Osteoblast (primary cell): ENCODE results near the gene PML. TPM values are rescaled to one million over a fixed set of nuclear protein-coding genes. Genes with fewer than 3 reads are reported as not detected.

ENCODE experiments used
- DNase-seq: peaks from one replicate; pipeline ENCODE4 v3.0.0; 2011; ENCODE audit warnings: low spot score, mixed read lengths; ENCODE audit not compliant: insufficient read length; ENCODE audit errors: missing footprints
- H2AFZ ChIP-seq: 2 replicates; pipeline ENCODE4 v1.6.0; 2011; ENCODE audit warnings: mild to moderate bottlenecking, low read length
- H3K27ac ChIP-seq: 2 replicates; pipeline ENCODE4 v1.5.1; 2011; ENCODE audit warnings: mild to moderate bottlenecking, low read depth, low read length, moderate library complexity
- H3K27me3 ChIP-seq: 2 replicates; pipeline ENCODE4 v1.6.0; 2012; ENCODE audit warnings: mild to moderate bottlenecking, control low read depth, inconsistent platforms, low read length, moderate library complexity; ENCODE audit not compliant: insufficient read depth
- H3K36me3 ChIP-seq: 2 replicates; pipeline ENCODE4 v1.5.1; 2011; ENCODE audit warnings: mild to moderate bottlenecking, low read length, control low read depth, moderate library complexity; ENCODE audit not compliant: insufficient read depth
- H3K4me1 ChIP-seq: 2 replicates; pipeline ENCODE4 v1.5.1; 2011; ENCODE audit warnings: mild to moderate bottlenecking, low read length, control low read depth, moderate library complexity; ENCODE audit not compliant: insufficient read depth
- H3K4me2 ChIP-seq: 2 replicates; pipeline ENCODE4 v1.6.0; 2011; ENCODE audit warnings: mild to moderate bottlenecking, low read length; ENCODE audit not compliant: insufficient read depth
- H3K4me3 ChIP-seq: fragments of 200-600 bp; sonication (generic); 3 replicates; pipeline ENCODE4 v1.5.1; 2012; ENCODE audit warnings: mild to moderate bottlenecking, low read length, inconsistent platforms; ENCODE audit not compliant: insufficient read depth
- H3K79me2 ChIP-seq: 2 replicates; pipeline ENCODE4 v1.6.0; 2012; ENCODE audit warnings: mild to moderate bottlenecking, low read length, control low read depth, inconsistent platforms; ENCODE audit not compliant: insufficient read depth
- H3K9me3 ChIP-seq: 2 replicates; pipeline ENCODE4 v1.5.1; 2011; ENCODE audit warnings: low read depth, low read length, control low read depth
- H4K20me1 ChIP-seq: 2 replicates; pipeline ENCODE4 v1.6.0; 2012; ENCODE audit warnings: mild to moderate bottlenecking, low read length, control low read depth; ENCODE audit not compliant: insufficient read depth
- CTCF ChIP-seq: IDR thresholded peaks from 2 replicates; pipeline ENCODE4 v1.5.1; 2011; ENCODE audit warnings: mild to moderate bottlenecking, low read depth, low read length, moderate library complexity; ENCODE audit errors: extremely low read depth
- total RNA-seq: library from RNA; depleted of rRNA; stranded (reverse); fragments of >200 nt; gene quantifications from 2 replicates; pipeline ENCODE4 v1.2.3, GENCODE V29; 2012

Gene PML
- total RNA-seq, 1 donor: 46.7 TPM

DNA sequence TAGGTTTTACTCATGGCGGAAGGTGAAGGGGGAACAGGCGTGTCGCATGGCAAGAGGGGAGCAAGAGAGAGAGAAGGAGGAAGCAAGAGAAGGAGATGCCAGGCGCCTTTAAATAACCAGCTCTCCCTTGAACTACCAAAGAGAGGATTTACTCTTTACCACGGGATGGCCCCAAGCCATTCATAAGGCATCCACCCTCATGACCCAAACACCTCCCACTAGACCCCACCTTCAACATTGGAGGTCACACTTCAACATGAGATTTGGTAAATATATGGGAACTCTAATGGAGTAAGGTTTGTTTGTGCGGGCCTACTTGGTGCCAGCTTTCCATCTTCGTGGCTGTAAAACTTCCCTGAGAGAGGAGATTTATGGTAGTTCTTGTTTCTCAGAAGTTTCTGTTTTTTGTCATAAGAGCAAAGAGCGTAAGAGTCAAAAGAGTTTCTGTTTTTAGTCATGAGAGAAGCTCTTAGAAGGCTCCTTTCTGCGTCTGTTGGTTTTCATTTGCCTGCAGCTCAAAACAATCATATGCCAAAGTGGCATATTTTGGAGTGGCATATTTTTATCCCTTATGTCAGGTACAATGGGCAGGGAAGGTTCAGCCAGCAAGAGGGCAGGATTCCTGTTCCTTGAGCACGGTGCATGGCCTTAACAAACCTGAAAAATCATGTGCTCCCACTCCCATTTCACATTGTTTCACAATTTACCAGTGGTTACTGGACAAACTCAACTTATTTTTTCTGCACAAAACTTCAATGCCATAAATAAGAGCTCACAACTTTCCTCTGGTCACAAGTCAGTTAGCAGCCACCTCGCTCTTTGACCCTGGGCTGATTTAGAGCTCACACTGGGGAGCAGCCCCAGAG lies 12.5 kb downstream of the PML start:
- H4K20me1 ChIP-seq: peaks cover 63% of the 10 kb centered on the region
- H3K36me3 ChIP-seq: peaks cover 38% of the 10 kb centered on the region
- H3K4me2 ChIP-seq: no peak overlapping the region
- no peak overlapping the region for H2AFZ ChIP-seq
- no peak for DNase-seq
- peaks cover 87% of the 10 kb centered on the region for H3K79me2 ChIP-seq
- H3K9me3 ChIP-seq: no peaks in the 10 kb centered on the region
- H3K27me3 ChIP-seq: no peaks in the 10 kb centered on the region
- no peak overlapping the region for H3K4me3 ChIP-seq
- peaks cover 15% of the 10 kb centered on the region for H3K4me1 ChIP-seq
- no peak for TF ChIP-seq CTCF
- H3K27ac ChIP-seq: no peak overlapping the region

DNA sequence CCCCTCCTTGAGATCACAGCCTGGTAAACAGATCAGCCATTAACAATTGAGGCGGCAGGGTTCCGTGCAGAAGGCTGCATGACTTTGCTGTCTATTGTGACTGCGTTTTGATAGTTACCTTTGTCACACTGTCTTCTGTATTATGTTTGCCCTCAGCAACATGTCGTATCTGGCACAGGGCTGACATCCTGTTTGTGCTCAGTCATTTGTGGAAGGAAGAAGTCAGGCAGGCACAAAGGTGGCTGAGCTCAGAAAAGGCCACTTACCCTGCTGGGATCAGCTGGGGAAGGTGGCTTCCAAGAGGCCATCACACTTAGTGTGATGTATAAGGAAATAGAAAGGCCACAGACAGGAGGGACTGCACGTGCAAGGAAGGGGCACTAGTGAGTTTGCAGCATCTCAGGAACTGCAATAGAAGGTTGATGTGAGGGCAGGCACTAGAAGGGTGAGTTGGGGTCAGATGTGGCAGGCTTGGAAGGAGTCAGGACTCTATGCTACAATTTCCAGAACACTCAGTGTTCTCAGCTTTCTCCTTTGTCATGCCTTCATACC lies 13.4 kb downstream of the PML start:
- Histone ChIP-seq H2AFZ (no peak overlapping the region), H3K4me2 (no peak overlapping the region), H4K20me1 (peaks cover 66% of the 10 kb centered on the region), H3K27me3 (no peaks in the 10 kb centered on the region), H3K79me2 (peaks cover 88% of the 10 kb centered on the region), H3K36me3 (peaks cover 32% of the 10 kb centered on the region), H3K9me3 (no peaks in the 10 kb centered on the region), H3K27ac (no peak overlapping the region), H3K4me3 (no peak overlapping the region), H3K4me1 (peaks cover 15% of the 10 kb centered on the region)
- no peak for DNase-seq
- no peak for TF ChIP-seq CTCF

- Histone ChIP-seq H3K27ac (no peak overlapping the region), H4K20me1 (peaks cover 67% of the 10 kb centered on the region), H3K27me3 (no peaks in the 10 kb centered on the region), H3K4me2 (no peak overlapping the region), H2AFZ (no peak overlapping the region), H3K4me3 (no peak overlapping the region), H3K79me2 (peaks cover 89% of the 10 kb centered on the region), H3K9me3 (no peaks in the 10 kb centered on the region), H3K4me1 (peaks cover 15% of the 10 kb centered on the region), H3K36me3 (peaks cover 24% of the 10 kb centered on the region)
- no peak for TF ChIP-seq CTCF
- no peak for DNase-seq
Observed at GRCh38 chr15:74008901-74009300, 14.4 kb downstream of the PML start.

- Histone ChIP-seq H4K20me1 (peaks cover 72% of the 10 kb centered on the region), H3K4me1 (peaks cover 15% of the 10 kb centered on the region), H2AFZ (no peak overlapping the region), H3K4me3 (no peak overlapping the region), H3K36me3 (peaks cover 23% of the 10 kb centered on the region), H3K4me2 (peak overlapping the region; percentile 15), H3K27ac (no peak overlapping the region), H3K27me3 (no peaks in the 10 kb centered on the region), H3K9me3 (no peaks in the 10 kb centered on the region), H3K79me2 (peaks cover 91% of the 10 kb centered on the region)
- no peak for DNase-seq
- TF ChIP-seq CTCF: no peak
Observed at GRCh38 chr15:74010929-74011540, 16.5 kb downstream of the PML start.
